HG02759 (cell line): ENCODE measurements around the gene PRPF40B.
"Not testable (repeated sequence)": the region's sequence is repeated elsewhere in the genome, so short reads cannot be mapped to it uniquely, and the experiment has no call there.

ENCODE experiments used
- ATAC-seq: cut with Tn5 transposase; IDR thresholded peaks from one replicate; pipeline ENCODE4 v1.9.1; 2021; ENCODE audit warnings: mild to moderate bottlenecking, moderate library complexity; ENCODE audit not compliant: unreplicated experiment

PRPF40B gene

GRCh38 chr12:49623142-49623904 is at the start of gene PRPF40B:
TSS of gene PRPF40B (plus strand) at chr12:49623561. CDS start at chr12:49623591, 30 bp downstream.
- ATAC-seq: peak; percentile 82

GRCh38 chr12:49577589-49578315 is 45.6 kb upstream of the PRPF40B start:
- no peak for ATAC-seq

DNA sequence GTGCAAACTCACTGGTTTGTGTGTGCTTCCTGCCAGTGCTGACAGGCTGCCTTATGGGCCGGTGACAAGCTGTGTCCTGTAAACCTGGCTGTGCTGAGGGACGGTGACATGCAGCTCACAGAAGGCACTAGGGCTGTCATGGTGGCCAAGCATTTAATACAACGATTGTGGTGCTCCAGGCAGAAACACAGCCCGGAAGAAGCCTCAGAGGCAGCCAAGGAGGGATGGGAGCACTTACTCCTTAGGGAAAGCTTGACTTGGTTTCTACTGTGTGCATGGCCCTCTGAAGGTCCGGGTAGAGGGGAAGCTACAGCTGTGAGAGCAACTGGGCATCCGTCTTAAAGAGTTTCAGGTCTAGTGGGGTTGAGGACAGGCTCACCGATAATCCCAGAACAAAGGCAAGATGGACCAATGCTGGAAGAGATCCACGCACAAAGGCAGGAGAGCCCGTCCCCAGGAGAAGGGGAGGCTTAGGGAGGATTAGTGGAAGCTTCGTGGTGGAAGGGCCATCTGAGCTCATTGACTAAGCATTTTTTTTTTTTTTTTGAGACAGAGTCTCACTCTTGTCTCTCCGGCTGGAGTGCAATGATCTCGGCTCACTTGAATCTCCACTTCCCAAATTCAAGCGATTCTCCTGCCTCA is 44.8 kb upstream of the PRPF40B start:
- ATAC-seq: no peak

DNA sequence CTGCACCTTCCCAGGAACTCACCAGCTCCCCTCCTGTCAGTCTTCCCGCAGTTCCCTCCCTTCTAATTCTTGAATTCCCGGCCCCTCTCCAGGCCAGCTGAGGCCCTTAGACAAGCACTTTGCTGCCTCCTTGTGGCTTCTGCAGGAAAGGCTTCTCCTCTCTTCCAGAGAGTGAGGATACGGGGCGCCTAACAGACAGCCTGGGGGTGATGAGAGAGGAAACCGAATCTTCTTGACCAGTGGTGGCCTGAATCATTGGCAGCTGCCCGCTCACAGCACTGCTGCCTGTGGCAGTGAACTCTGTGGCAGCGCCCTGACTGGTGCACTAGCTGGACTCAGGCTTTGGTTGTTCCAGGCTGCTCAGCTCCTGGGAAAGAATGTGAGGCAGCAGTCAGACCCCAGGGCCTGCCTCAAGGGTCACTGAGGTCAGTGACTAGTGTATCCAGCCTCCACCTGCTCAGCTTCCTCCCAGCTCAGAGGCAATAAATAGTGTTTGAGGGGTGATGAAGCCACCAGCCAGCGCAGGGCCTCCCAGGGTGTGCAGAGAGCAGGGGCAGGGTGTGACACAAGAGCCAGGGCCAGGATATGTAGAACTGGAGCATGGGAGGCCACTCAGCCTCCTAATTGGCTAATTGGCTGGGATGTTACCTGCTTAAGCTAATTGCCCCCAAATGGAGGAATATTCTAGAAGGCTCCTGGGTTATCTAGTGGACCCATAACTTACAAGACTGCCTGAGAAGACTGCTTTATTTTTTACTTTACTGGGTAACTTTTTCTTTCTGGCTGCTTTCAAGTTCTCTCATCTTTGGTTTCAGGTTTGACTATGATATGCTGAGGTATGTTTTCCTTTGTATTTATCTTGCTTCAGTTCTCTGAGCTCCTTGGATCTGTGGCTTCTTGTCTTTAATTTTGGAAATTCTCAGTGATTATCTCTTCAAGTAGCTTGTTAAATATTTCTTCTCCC is 42.5 kb upstream of the PRPF40B start:
- ATAC-seq: no peak

- ATAC-seq: no peak
Measured at GRCh38 chr12:49582201-49582600, 41.2 kb upstream of the PRPF40B start.

- no peak for ATAC-seq
Measured at GRCh38 chr12:49582850-49583249, 40.5 kb upstream of the PRPF40B start.

DNA sequence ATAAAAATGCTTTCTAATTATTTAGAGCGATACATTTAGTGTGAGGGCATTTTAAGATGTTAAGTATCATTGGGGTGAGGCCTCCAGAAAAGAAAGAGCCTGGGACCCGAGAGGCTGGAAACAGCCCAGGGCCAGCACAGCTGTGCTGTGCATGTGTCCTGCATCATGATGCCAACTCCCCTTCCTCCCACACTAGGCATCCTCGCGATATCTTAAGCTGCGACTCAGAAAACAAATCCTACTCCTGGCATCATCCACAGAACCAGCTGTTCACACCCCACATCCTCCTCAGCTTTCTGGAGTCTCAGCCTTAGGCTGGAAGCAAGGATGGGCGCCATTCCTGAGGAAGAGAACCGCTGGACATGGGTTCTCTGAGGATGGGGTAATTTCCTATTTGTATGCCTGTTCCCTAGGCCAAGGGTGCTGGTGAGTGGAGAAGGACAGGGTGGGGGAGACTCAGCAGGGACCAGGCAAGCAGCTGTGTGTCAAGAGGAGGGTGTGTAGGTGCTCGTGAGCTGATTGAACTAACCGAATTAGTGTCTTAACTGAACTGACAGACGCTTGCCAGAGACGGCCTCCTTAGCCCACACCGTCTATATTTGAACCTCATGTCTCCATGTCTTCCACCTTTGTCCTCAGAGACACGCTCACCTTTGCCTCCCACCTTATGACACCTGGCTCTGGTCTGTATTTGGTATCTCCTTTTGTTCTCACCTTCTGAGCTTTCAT is 39.8 kb upstream of the PRPF40B start:
- ATAC-seq: no peak

- ATAC-seq: no peak
Measured at GRCh38 chr12:49584591-49584990, 38.8 kb upstream of the PRPF40B start.

GRCh38 chr12:49585477-49586459 is 37.6 kb upstream of the PRPF40B start:
- no peak for ATAC-seq

DNA sequence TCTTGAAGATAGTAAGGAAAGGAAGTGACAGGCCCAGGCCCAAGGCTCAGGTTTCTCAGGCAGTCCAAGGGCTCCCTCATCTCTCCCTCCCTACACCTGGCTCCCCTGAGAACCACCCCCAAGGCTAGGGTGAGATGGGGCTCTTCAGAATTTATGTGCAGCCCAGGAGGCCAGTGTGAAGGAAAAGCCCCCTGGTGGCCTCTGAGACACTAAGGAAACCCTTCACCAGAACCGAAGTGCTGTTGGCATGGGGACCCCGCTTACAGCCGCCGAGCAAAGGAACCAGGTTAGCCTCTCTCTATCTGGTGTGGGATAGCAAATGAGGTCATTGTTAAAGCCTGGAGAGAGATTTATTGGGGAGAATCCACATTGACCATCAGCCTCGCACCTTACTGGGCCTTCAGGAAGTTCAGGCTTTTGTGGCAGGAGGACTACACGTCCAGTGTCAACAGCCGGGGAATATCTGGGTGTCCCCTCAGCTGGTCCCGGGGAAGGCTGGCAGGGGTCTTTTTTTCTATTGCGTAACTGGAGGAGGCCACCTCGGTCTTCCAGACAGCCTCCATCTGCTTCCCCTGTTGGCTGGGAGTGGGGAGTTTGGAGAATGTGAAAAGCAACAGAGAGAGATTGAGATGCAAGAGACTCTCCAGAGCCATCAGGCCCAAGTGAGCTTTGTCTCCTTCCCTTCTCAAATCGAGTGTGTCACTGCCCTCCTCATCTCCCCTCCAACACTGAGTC is 36.0 kb upstream of the PRPF40B start:
- ATAC-seq: no peak

DNA sequence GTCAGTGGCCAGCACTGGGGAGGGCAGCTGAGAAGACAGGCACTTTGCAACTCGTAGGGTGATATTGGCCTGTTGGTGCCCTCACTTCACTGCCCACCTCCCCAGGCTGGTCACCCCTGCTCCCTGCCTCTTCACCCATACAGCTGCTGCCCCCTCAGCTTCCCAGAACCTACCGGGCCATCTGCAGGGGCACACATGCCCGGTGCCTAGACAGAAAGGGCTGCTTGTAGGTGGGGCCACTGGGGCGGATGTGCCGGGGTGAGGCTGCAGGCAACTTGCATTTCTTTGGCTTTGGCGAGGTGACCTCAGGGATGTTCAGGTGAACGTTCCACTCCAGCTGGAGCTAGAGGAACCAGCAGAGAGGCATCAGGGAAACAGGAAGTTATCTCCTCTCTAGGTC is 35.1 kb upstream of the PRPF40B start:
- ATAC-seq: no peak

- no peak for ATAC-seq
Measured at GRCh38 chr12:49588721-49589516, 34.4 kb upstream of the PRPF40B start.

GRCh38 chr12:49598527-49598926 is 24.8 kb upstream of the PRPF40B start:
- no peak for ATAC-seq

DNA sequence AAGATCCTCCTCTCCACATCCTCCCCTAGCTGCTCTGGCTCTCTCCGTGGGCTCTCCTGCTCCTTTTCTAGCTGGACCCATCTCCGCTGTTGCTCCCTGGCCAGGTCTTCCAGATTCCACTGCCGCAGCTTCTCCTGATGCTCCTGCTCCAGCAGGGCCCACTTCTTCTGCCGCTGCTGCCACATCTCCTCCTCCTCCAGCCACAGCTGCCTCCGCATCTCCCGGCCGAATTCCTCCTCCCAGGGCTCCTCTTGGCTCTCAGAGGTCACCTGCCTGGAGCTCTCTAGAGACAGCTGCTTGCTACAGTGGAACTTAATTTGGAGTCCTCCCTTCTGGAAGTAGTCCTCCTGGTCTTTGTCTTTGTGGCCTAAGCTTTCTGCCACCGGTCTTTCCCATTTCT is 23.4 kb upstream of the PRPF40B start:
- no peak for ATAC-seq

GRCh38 chr12:49603721-49604120 is 19.6 kb upstream of the PRPF40B start:
- ATAC-seq: no peak

- ATAC-seq: no peak
Measured at GRCh38 chr12:49604856-49605255, 18.5 kb upstream of the PRPF40B start.

- ATAC-seq: not testable (repeated sequence)
Measured at GRCh38 chr12:49605539-49605938, 17.8 kb upstream of the PRPF40B start, which contains the start of gene FAM186B. TSS of gene FAM186B (minus strand) at chr12:49605639. CDS start at chr12:49605477, 162 bp downstream.
